KMS-11 (cell line): ENCODE measurements around the gene SLCO3A1.

Experiments used
- H2AFZ ChIP-seq: fragments of 200-600 bp; sonication (generic); 2 replicates; pipeline ENCODE4 v1.6.1; 2016; ENCODE audit warnings: antibody characterized with exemption, mixed run types, low read depth
- H3K27ac ChIP-seq: fragments of 200-600 bp; sonication (generic); 2 replicates; pipeline ENCODE4 v1.6.1; 2016; ENCODE audit warnings: mild to moderate bottlenecking, mixed run types
- H3K27me3 ChIP-seq: fragments of 200-600 bp; sonication (generic); 2 replicates; pipeline ENCODE4 v1.6.1; 2017; ENCODE audit warnings: mild to moderate bottlenecking, low read depth, mixed run types, moderate library complexity; ENCODE audit not compliant: insufficient read depth
- H3K36me3 ChIP-seq: fragments of 200-600 bp; sonication (generic); 2 replicates; pipeline ENCODE4 v1.6.1; 2017; ENCODE audit warnings: mild to moderate bottlenecking, mixed run types; ENCODE audit not compliant: insufficient read depth
- H3K4me1 ChIP-seq: fragments of 200-600 bp; sonication (generic); 2 replicates; pipeline ENCODE4 v1.6.1; 2016; ENCODE audit warnings: mild to moderate bottlenecking, low read depth, mixed run types; ENCODE audit not compliant: poor library complexity, severe bottlenecking
- H3K4me2 ChIP-seq: fragments of 200-600 bp; sonication (generic); 2 replicates; pipeline ENCODE4 v1.7.0; 2016; ENCODE audit warnings: mild to moderate bottlenecking, mixed run types
- H3K4me3 ChIP-seq: fragments of 200-600 bp; sonication (generic); IDR thresholded peaks from 2 replicates; pipeline ENCODE4 v1.6.1; 2017; ENCODE audit warnings: low read depth, low read length, mixed read lengths; ENCODE audit not compliant: insufficient read depth
- H3K79me2 ChIP-seq: fragments of 200-600 bp; sonication (generic); 2 replicates; pipeline ENCODE4 v1.6.1; 2016; ENCODE audit warnings: low read depth, mixed run types; ENCODE audit not compliant: insufficient read depth
- H3K9ac ChIP-seq: fragments of 200-600 bp; sonication (generic); 2 replicates; pipeline ENCODE4 v1.6.1; 2016; ENCODE audit warnings: mild to moderate bottlenecking, mixed run types
- H4K20me1 ChIP-seq: fragments of 200-600 bp; sonication (generic); 2 replicates; pipeline ENCODE4 v1.6.1; 2016; ENCODE audit warnings: mild to moderate bottlenecking, mixed run types; ENCODE audit not compliant: insufficient read depth
- TF ChIP-seq, protein P1 (sequence below): fragments of 200-600 bp; sonication (generic); conservative IDR thresholded peaks from 2 replicates; pipeline ENCODE4 v1.6.1; 2017; ENCODE audit warnings: low read depth, mild to moderate bottlenecking, antibody characterized with exemption, low read length, moderate library complexity, mixed read lengths

SLCO3A1 gene

DNA sequence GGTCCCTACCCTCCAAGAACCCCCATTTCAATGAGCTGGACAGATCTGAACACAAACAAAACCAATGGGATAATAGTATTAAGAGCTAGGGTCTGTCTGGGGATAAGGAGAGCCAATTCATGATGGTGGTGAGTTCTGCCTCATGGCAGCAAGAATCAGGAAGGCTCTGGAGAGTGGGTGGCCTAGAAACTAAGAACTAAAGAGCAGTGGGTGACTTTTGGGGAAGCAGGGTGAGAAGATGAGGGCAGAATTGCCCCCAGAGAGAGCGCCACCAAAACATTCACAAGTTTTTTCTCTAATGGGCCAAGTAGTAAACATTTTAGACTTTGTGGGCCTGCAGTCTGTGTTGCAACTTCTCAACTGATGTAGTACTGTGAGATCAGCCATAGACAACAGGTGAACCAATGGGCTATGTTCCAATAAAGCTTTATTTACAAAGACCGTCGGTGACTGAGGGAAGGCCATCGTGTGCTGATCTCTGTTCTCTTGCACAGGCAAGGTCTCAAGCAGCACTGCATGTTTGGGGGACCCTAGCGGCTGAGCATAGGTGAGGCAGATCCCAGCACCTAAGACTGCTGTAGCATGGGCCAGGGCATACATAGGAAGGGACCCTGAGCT lies 314.7 kb downstream of the SLCO3A1 start:
- H3K4me1 ChIP-seq: no peaks in the 10 kb centered on the region
- H3K4me2 ChIP-seq: no peak overlapping the region
- H3K4me3 ChIP-seq: no peak overlapping the region
- no peak overlapping the region for H3K9ac ChIP-seq
- no peak overlapping the region for H2AFZ ChIP-seq
- no peaks in the 10 kb centered on the region for H3K36me3 ChIP-seq
- no peaks in the 10 kb centered on the region for H3K27me3 ChIP-seq
- no peaks in the 10 kb centered on the region for H4K20me1 ChIP-seq
- no peaks in the 10 kb centered on the region for H3K79me2 ChIP-seq
- TF ChIP-seq, protein P1, sequence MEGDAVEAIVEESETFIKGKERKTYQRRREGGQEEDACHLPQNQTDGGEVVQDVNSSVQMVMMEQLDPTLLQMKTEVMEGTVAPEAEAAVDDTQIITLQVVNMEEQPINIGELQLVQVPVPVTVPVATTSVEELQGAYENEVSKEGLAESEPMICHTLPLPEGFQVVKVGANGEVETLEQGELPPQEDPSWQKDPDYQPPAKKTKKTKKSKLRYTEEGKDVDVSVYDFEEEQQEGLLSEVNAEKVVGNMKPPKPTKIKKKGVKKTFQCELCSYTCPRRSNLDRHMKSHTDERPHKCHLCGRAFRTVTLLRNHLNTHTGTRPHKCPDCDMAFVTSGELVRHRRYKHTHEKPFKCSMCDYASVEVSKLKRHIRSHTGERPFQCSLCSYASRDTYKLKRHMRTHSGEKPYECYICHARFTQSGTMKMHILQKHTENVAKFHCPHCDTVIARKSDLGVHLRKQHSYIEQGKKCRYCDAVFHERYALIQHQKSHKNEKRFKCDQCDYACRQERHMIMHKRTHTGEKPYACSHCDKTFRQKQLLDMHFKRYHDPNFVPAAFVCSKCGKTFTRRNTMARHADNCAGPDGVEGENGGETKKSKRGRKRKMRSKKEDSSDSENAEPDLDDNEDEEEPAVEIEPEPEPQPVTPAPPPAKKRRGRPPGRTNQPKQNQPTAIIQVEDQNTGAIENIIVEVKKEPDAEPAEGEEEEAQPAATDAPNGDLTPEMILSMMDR: no peak
- no peak overlapping the region for H3K27ac ChIP-seq

DNA sequence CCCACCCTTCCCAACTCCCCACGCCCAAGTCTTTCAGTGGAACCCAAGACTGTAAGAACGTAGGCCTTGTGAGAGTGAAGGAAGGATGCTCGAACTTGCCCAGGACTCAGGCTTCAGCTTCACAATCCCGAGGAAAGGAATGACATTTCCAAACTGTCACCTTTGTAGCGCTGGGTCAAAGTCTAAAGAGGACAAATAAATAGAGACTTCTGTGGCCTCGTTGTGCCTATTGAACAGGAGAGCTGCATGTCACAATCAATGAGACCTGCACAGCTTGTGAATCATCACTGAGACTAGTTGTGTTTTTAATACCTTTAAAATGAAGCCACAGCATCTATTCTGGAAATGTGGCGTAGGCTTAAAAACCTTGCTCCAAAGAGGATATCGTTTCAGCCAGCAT lies 317.4 kb downstream of the SLCO3A1 start:
- Histone ChIP-seq H3K36me3 (no peaks in the 10 kb centered on the region), H3K27ac (no peak overlapping the region), H3K4me1 (no peaks in the 10 kb centered on the region), H3K79me2 (no peaks in the 10 kb centered on the region), H4K20me1 (no peaks in the 10 kb centered on the region), H3K4me2 (no peak overlapping the region), H3K9ac (no peak overlapping the region), H2AFZ (no peak overlapping the region), H3K27me3 (no peaks in the 10 kb centered on the region), H3K4me3 (no peak overlapping the region)
- TF ChIP-seq, protein P1: no peak

DNA sequence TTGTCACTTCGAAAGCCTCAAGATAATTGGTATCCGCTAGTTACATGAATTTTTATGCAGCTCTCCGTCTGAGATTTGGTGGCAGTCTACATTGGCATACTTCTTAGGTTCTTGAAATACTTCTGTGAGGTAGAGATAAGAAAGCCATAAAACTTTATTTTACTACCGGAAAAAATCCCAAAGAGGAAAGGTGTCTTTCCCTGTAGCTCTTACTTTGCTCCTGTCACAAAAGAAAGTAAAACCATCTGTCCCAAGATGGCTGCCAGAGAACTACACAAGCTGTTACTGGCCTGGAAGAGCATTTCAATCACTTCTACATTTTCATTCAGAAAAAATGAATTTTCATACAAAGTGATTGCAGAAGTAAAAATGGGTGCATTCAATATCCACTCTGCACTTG lies 325.4 kb downstream of the SLCO3A1 start:
- H3K36me3 ChIP-seq: no peaks in the 10 kb centered on the region
- no peak overlapping the region for H3K9ac ChIP-seq
- no peaks in the 10 kb centered on the region for H3K27me3 ChIP-seq
- H3K4me2 ChIP-seq: no peak overlapping the region
- H2AFZ ChIP-seq: no peak overlapping the region
- no peak overlapping the region for H3K4me3 ChIP-seq
- no peak overlapping the region for H3K27ac ChIP-seq
- TF ChIP-seq, protein P1: no peak
- no peaks in the 10 kb centered on the region for H4K20me1 ChIP-seq
- no peaks in the 10 kb centered on the region for H3K4me1 ChIP-seq
- no peaks in the 10 kb centered on the region for H3K79me2 ChIP-seq

- no peak overlapping the region for H2AFZ ChIP-seq
- H3K27ac ChIP-seq: no peak overlapping the region
- H3K4me3 ChIP-seq: no peak overlapping the region
- H3K4me1 ChIP-seq: no peaks in the 10 kb centered on the region
- H3K79me2 ChIP-seq: no peaks in the 10 kb centered on the region
- TF ChIP-seq, protein P1: no peak
- no peak overlapping the region for H3K4me2 ChIP-seq
- H3K9ac ChIP-seq: no peak overlapping the region
- no peaks in the 10 kb centered on the region for H3K27me3 ChIP-seq
- H3K36me3 ChIP-seq: no peaks in the 10 kb centered on the region
- no peaks in the 10 kb centered on the region for H4K20me1 ChIP-seq
Observed at GRCh38 chr15:92184142-92184541, 330.6 kb downstream of the SLCO3A1 start.
